RCC 7860 (cell line): ENCODE measurements around the gene SLC45A3.

Experiments used
- DNase-seq: peaks from one replicate; pipeline ENCODE4 v3.0.0-alpha.2; 2015; ENCODE audit warnings: low spot score
- FAIRE-seq: peaks from 2 replicates; lab custom pipeline; 2012; peaks lifted over from hg19 to GRCh38; lab: Jason Lieb, UNC

SLC45A3 gene

GRCh38 chr1:205701891-205702290, 21.6 kb upstream of the SLC45A3 start:
- no peak for DNase-seq
- no peak for FAIRE-seq

- no peak for FAIRE-seq
- DNase-seq: no peak
These were observed 21.1 kb upstream of the SLC45A3 start for GRCh38 chr1:205701420-205701819.

- FAIRE-seq (no peak), DNase-seq (no peak)
These were observed 20.6 kb upstream of the SLC45A3 start for GRCh38 chr1:205700865-205701401.

GRCh38 chr1:205699416-205699815, 19.1 kb upstream of the SLC45A3 start:
- DNase-seq (no peak), FAIRE-seq (no peak)

- DNase-seq: no peak
- FAIRE-seq: no peak
These were observed 18.6 kb upstream of the SLC45A3 start for GRCh38 chr1:205698921-205699320.

GRCh38 chr1:205693421-205693991, 13.2 kb upstream of the SLC45A3 start:
- no peak for DNase-seq
- no peak for FAIRE-seq

- FAIRE-seq: no peak
- no peak for DNase-seq
These were observed 12.1 kb upstream of the SLC45A3 start for GRCh38 chr1:205692423-205692822.

GRCh38 chr1:205690122-205690756, 9.9 kb upstream of the SLC45A3 start:
- DNase-seq (no peak), FAIRE-seq (no peak)

GRCh38 chr1:205689479-205689878, 9.2 kb upstream of the SLC45A3 start:
- FAIRE-seq: no peak
- no peak for DNase-seq

- no peak for FAIRE-seq
- DNase-seq: no peak
These were observed 8.1 kb upstream of the SLC45A3 start for GRCh38 chr1:205688171-205689080.

GRCh38 chr1:205687242-205687641, 6.9 kb upstream of the SLC45A3 start:
- FAIRE-seq: no peak
- no peak for DNase-seq

GRCh38 chr1:205681364-205681763, 1.1 kb upstream of the SLC45A3 start:
- FAIRE-seq (no peak), DNase-seq (no peak)

- DNase-seq (no peak), FAIRE-seq (no peak)
These were observed 1.8 kb downstream of the SLC45A3 start for GRCh38 chr1:205678286-205679111.

GRCh38 chr1:205677167-205677566, 3.1 kb downstream of the SLC45A3 start:
- DNase-seq (no peak), FAIRE-seq (no peak)

- no peak for FAIRE-seq
- no peak for DNase-seq
These were observed 3.7 kb downstream of the SLC45A3 start for GRCh38 chr1:205676597-205676996.

- FAIRE-seq (no peak), DNase-seq (no peak)
These were observed 4.3 kb downstream of the SLC45A3 start for GRCh38 chr1:205676002-205676401.

- no peak for DNase-seq
- FAIRE-seq: no peak
These were observed 5.1 kb downstream of the SLC45A3 start for GRCh38 chr1:205675247-205675646.

- FAIRE-seq (no peak), DNase-seq (no peak)
These were observed 7.3 kb downstream of the SLC45A3 start for GRCh38 chr1:205672970-205673369.

GRCh38 chr1:205672395-205672889, 7.9 kb downstream of the SLC45A3 start:
- FAIRE-seq: no peak
- no peak for DNase-seq

- DNase-seq (no peak), FAIRE-seq (no peak)
These were observed 9.5 kb downstream of the SLC45A3 start for GRCh38 chr1:205670611-205671430.
